AG04449 (cell line): Measurements from ENCODE around the gene NUMA1.

Experiments
- CTCF ChIA-PET: fragments of 350-600 bp; formaldehyde crosslinking; extraction: SDS; loops from one replicate; lab custom pipeline; 2021; ENCODE audit warnings: antibody characterized with exemption; lab: Yijun Ruan, JAX
- POLR2A ChIA-PET: fragments of 400-600, 350-600 bp; formaldehyde crosslinking; extraction: SDS; loops from one replicate; lab custom pipeline; 2020; ENCODE audit warnings: antibody characterized with exemption, inconsistent platforms; lab: Yijun Ruan, JAX
- DNase-seq: peaks from one replicate; pipeline ENCODE4 v3.0.0-alpha.2; 2010; ENCODE audit warnings: low read depth, low spot score
- H3K4me3 ChIP-seq: 2 replicates; pipeline ENCODE4 v1.5.1; 2011; ENCODE audit warnings: low read depth, mild to moderate bottlenecking, control low read depth, low read length
- TF ChIP-seq, protein P1 (sequence below): IDR thresholded peaks from one replicate; pipeline ENCODE4 v1.5.1; 2011; ENCODE audit warnings: mild to moderate bottlenecking, moderate library complexity, low read length, control low read depth, inconsistent platforms; ENCODE audit not compliant: insufficient read depth; ENCODE audit errors: missing control alignments

Gene NUMA1

DNA sequence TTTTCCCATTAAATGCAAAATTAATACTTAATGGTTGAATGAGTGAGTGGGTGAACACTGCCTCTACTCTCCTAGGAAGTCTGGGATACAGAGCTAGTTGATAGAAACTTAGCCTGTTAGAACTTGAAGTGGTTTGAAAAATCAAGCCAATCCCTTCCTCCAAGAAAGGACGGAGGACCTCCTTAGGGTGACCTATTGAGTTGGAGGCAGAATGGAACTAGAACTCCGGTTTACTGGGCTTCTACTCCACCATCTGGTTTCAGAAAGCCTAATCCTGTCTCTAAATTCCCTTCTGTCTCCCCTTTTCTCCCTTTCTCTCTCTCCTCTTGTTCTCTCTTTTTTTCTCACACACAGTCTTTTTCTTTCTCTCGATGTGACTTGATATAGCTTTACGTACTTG is 101.2 kb downstream of the NUMA1 start:
- TF ChIP-seq, protein P1, sequence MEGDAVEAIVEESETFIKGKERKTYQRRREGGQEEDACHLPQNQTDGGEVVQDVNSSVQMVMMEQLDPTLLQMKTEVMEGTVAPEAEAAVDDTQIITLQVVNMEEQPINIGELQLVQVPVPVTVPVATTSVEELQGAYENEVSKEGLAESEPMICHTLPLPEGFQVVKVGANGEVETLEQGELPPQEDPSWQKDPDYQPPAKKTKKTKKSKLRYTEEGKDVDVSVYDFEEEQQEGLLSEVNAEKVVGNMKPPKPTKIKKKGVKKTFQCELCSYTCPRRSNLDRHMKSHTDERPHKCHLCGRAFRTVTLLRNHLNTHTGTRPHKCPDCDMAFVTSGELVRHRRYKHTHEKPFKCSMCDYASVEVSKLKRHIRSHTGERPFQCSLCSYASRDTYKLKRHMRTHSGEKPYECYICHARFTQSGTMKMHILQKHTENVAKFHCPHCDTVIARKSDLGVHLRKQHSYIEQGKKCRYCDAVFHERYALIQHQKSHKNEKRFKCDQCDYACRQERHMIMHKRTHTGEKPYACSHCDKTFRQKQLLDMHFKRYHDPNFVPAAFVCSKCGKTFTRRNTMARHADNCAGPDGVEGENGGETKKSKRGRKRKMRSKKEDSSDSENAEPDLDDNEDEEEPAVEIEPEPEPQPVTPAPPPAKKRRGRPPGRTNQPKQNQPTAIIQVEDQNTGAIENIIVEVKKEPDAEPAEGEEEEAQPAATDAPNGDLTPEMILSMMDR, result no peak
- ChIA-PET POLR2A (no interaction called here), CTCF (interaction anchor here (0.6 to 7.4 kb wide), 28 partner anchors 10 to 469 kb away, joined by 3 to 95 read pairs (median 8); partner anchors contain the start of genes CLPB and IL18BP)
- H3K4me3 ChIP-seq, result no peak overlapping the region
- DNase-seq, result no peak

DNA sequence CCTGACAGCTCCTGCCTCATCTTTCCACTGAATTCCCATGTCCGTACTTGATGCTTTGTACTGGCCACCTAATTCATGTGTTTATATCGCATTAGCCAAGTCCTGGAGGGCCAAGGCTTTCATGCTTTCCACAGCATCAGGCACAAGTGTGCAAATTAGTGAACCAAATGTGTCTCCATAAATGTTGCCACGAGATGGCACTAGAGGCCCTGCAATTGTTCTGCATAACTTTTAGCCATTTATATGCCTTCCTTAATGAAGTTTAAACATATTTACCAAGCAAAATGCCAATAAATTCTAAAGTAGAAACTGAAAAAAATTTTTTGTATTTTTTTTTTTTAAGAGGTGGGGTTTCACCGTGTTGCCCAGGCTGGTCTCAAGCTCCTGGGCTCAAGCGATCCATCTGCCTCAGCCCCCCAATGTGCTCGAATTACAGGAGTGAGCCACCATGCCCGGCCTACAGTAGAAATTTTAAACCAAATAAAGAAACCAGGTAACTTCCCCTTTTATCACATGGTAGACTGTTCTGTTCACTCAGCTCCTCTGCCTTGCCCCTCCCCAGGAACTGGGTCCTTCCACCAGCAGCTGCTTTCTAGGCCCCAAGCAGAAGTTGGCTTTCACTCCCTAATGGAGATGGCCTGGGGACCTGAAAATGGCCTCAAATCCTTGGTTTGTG is 102.5 kb downstream of the NUMA1 start:
- DNase-seq, result no peak
- CTCF ChIA-PET, result interaction anchor here (0.6 to 7.4 kb wide), 57 partner anchors 11 to 470 kb away, joined by 3 to 95 read pairs (median 5); partner anchors contain the start of genes CLPB, IL18BP and XNDC1N
- POLR2A ChIA-PET, result no interaction called here
- TF ChIP-seq, protein P1, result peak; percentile 57
- H3K4me3 ChIP-seq, result no peak overlapping the region

DNA sequence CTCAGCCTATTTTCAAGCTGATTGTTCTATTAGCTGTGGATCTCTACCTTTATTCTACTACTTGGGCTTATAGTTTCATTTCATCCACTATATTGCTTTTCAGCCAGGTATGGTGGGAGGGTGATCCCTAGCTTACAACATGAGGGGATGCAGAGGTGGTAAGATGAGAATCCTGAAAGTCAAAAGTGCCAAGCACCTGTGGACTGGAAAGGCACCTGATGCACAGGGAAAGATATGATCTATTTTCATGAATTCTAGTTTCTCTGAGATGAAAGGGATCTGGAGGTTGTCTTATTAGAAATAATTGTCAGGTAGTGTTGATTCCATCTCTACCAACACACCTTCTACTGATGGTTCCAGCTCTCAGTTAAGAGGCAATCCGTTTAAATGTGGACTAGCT is 103.3 kb downstream of the NUMA1 start:
- no peak overlapping the region for H3K4me3 ChIP-seq
- TF ChIP-seq, protein P1, result no peak
- POLR2A ChIA-PET, result no interaction called here
- DNase-seq, result no peak
- CTCF ChIA-PET, result interaction anchor here (0.6 to 7.4 kb wide), 50 partner anchors 11 to 471 kb away, joined by 3 to 95 read pairs (median 4); partner anchors contain the start of genes CLPB, IL18BP and XNDC1N

DNA sequence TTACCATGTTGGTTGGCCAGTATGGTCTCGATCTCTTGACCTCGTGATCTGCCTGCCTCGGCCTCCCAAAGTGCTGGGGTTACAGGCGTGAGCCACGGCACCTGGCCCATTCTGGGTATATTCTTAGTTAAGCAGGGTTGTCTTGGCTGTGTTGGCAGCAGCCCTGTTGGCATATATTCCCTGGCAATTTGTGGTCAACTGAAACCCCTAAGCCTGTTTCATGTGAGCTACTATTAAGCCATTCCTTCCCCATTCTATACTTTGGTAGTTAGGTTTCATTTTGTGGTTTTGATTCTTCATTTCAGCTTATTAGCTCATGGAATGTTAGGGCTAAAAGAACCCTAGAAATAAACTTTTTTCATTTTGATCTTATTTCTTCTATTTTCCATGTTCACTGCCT is 103.8 kb downstream of the NUMA1 start:
- TF ChIP-seq, protein P1, result no peak
- CTCF ChIA-PET, result interaction anchor here (0.6 to 7.4 kb wide), 29 partner anchors 10 to 471 kb away, joined by 3 to 95 read pairs (median 6); partner anchors contain the start of genes CLPB and XNDC1N
- no peak overlapping the region for H3K4me3 ChIP-seq
- no peak for DNase-seq
- POLR2A ChIA-PET, result no interaction called here

DNA sequence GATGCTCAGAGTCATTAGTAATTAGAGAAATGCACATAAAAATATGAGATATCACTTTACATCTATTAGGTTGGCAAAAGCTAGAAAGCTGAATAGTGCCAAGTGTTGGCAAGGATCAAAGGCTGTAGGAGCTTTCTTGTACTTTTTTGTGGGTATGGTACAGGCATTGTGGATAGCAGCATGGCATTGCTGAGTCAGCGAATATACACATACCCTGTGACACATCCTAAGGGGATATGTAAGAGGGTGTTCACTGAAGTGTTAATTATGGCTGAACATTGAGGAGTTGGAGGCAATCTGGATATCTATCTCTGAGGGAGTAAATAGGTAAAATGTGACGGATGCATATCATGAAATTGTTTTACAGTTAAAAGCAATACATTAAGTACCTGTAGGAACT is 108.7 kb downstream of the NUMA1 start:
- CTCF ChIA-PET, result interaction anchor here (0.7 kb wide), 1 partner anchor 17 kb away, joined by 4 read pairs; no protein-coding TSS in a partner anchor
- TF ChIP-seq, protein P1, result no peak
- no peak overlapping the region for H3K4me3 ChIP-seq
- POLR2A ChIA-PET, result no interaction called here
- no peak for DNase-seq

DNA sequence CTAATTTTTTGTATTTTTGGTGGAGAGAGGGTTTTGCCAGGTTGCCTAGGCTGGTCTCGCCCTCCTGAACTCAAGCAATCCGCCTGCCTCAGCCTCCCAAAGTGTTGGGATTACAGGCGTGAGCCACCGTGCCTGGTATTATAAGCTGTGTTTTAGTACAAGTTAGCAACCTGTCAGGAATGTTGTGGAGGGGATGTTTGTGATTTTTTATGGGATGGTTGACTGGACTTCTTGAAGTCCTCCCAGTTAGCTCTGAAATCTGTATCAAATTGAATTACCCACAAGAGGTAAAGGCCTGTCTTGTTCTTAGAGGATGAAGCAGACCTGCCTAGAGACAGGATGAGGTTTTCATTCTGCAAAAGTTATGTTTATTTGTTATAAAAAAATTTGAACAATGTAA is 115.7 kb downstream of the NUMA1 start:
- H3K4me3 ChIP-seq, result no peak overlapping the region
- ChIA-PET CTCF (interaction anchor here (0.8 to 8.6 kb wide), 6 partner anchors 8 to 467 kb away, joined by 3 to 92 read pairs (median 4); no protein-coding TSS in a partner anchor), POLR2A (interaction anchor here (0.9 kb wide), 1 partner anchor 15 kb away, joined by 3 read pairs; no protein-coding TSS in a partner anchor)
- TF ChIP-seq, protein P1, result no peak
- DNase-seq, result no peak
